HG03103 (cell line): ENCODE data around the gene ESF1.
A peak's percentile ranks its signal among the peaks of the same experiment; 100 is the strongest.

Experiments used
- ATAC-seq: cut with Tn5 transposase; IDR thresholded peaks from one replicate; pipeline ENCODE4 v1.9.1; 2021; ENCODE audit warnings: low read depth; ENCODE audit not compliant: unreplicated experiment

The ESF1 gene, protein sequence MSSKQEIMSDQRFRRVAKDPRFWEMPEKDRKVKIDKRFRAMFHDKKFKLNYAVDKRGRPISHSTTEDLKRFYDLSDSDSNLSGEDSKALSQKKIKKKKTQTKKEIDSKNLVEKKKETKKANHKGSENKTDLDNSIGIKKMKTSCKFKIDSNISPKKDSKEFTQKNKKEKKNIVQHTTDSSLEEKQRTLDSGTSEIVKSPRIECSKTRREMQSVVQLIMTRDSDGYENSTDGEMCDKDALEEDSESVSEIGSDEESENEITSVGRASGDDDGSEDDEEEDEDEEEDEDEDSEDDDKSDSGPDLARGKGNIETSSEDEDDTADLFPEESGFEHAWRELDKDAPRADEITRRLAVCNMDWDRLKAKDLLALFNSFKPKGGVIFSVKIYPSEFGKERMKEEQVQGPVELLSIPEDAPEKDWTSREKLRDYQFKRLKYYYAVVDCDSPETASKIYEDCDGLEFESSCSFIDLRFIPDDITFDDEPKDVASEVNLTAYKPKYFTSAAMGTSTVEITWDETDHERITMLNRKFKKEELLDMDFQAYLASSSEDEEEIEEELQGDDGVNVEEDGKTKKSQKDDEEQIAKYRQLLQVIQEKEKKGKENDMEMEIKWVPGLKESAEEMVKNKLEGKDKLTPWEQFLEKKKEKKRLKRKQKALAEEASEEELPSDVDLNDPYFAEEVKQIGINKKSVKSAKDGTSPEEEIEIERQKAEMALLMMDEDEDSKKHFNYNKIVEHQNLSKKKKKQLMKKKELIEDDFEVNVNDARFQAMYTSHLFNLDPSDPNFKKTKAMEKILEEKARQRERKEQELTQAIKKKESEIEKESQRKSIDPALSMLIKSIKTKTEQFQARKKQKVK

DNA sequence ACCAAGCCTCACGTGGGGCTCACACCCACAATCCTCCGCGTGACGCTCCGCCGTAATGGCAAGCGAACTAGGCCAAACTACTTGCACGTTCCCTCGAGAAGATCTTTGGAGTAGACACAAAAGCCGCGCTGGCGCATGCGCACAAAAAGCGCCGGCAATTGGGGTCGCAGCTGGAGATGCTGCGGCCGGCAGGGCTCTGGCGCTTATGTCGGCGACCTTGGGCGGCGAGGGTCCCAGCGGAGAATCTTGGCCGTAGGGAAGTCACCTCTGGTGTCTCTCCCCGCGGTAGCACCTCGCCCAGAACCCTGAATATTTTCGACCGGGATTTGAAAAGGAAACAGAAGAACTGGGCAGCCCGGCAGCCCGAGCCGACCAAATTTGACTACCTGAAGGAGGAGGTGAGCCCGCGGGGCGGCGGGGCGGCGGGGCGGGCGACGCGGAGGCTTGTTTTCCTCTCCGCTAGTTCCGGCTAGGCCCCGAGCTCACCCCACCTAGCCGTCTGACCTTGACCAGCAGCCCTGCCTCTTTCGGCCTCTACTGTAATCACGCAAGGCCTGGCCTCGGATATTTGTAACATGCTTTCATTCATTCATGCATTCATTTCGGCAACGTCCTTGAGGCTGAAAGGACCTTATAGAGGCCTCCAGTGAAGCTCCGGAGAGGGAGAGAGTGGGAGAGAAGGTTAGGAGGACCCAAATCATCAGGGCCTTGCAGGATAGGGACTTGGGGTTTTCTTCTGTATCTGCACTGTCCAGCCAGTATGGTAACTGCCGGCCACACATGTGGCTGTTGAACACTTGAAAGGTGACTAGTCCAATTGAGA lies at the start of gene ESF1, which contains the start of gene NDUFAF5:
ESF1 (minus strand) TSS at position 27 of the 823 bp plus-strand sequence. CDS start 1,779 bp downstream, outside the sequence.
NDUFAF5 (plus strand) TSS at position 136 of the 823 bp plus-strand sequence; CDS start at position 177, 41 bp downstream.
- ATAC-seq = peak; percentile 90

DNA sequence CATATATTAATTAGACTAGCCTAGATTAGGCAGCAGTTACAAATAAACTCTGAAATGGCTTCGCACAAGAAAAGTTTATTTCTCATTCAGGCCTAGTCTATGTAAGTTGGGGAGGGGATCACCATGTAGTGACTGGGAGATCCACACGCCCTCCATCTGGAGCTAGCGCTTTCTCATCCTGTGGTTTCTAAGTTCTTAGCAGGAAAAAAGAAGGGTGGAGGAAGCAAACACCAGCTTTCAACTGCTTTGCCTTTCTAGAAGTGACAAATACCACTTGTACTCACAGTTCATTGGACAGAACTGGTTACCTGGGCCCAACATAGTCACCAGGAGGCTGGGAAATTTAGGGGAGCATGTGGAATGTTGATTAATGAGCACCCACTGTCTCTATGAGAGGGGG lies 46.8 kb upstream of the ESF1 start:
- no peak for ATAC-seq

DNA sequence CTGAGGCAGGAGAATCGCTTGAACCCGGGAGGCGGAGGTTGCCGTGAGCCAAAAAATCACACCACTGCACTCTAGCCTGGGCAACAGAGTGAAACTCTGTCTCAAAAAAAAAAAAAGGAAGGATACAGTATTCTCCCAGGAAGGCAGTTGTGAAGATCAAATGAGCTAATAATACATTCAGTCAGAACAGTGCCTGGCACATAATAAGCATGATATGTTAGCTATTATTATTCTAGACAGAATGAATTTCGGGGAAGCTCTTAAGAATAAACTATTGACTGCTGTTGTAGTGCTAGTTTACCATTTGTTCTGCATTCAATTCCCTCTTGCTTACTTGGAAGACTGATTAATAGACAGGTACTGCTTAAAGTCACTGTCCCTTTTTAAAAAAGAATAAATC lies 40.7 kb upstream of the ESF1 start:
- no peak for ATAC-seq

DNA sequence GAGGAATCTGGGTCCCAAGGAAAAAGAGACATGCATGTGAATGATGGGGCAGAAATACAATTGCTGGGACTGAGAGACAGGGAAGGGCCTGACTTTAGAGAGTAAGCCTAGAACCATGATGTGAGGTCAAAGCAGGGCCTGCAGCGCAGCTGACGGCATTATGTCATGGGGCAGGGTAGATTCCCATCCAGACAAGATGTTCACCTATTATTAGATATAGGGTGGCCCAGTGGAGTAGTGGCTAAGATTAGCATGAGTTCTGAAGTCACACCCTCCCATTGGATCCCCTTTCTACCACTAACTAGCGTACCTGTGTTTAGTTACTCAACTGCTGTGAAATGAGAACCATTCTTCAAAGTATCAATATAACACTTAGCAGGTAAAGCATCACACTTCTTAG lies 39.7 kb upstream of the ESF1 start:
- no peak for ATAC-seq

DNA sequence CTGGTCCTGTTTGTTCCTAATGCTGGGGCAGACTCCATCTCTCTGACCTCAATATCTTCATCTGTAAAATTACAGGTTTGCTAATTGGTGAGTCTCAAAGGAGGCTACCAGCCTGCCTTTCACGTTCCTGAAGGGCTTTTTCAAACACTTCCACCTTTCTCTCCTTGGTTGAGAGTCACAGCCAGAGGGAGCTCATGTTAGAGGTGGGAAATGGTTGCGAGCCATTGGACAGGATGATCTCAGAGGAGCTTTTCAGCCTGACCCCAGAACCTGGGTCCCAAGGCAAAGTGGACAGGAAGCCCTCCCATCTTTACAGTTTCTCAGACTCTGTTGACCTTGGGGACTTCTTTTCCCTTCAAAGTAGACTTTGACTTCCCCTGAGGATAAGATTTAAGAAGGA lies 37.7 kb upstream of the ESF1 start:
- ATAC-seq = no peak

DNA sequence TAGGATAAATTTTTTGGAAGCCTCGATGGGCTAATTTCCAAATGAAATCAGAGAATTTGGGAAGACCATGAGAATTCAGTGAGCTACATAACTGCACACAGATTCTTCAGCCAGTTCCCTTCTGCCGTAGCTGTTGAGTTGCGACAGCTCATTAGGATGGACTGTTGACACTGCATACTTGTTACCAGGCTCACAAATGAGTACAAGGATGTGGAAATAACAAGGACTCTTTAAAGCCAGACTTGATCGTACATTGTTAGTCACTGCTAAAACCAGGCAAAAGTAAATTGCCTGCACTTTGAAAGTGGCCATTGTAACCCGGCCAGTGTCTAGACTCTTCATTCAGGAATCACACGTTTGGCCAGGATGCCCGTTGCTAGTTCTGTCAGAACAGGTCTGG lies 37.2 kb upstream of the ESF1 start:
- no peak for ATAC-seq

DNA sequence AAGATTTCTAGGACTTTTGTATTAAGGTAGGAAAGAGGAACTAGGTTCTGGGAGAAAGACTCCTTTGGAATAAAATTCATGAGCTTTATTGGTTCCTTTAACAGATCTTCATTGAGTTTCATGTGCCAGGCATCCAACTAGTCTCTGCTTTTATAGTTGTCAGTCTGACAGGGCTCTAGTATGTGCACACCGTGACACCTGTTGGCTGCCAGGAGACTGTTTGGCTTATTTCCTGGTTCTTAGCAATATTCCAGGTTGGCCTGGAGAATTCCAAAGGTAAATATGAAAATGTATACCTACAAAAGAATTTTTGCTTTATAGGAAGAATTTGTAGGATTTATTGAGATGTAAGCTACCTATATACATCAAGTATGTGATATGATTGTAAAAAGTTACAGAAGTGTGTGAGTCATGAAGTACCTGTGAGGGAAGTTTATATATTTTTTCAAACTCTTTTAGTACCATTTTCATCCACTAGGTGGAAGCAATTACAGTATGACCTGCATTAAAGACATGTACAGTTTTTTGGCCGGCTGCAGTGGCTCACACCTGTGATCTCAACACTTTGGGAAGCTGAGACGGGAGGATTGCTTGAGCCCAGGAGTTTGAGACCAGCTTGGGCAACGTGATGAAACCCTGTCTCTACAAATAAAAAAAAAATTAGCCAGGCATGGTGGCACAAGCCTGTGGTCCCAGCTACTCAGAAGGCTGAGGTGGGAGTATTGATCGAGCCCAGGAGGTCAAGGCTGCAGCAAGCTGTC lies 35.3 kb upstream of the ESF1 start:
- ATAC-seq = peak; percentile 84

DNA sequence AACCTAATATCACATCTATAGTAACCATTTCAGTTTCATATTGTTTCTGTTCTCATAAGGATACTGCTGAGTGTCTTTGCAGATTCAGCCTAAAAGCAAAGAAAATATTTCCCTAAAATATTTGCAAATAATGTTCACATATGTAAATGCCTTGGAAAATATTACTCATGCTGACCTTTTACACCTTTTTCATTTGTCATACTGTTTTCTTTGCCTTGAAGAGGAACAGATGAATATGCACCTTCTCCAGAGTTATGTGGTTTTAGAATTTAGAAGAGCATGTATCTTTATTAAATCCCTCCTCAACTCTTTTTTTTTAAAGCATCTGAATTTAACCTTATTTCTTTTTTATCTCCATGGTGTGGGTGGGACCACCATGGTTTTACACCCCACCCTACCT lies 32.6 kb upstream of the ESF1 start:
- no peak for ATAC-seq

DNA sequence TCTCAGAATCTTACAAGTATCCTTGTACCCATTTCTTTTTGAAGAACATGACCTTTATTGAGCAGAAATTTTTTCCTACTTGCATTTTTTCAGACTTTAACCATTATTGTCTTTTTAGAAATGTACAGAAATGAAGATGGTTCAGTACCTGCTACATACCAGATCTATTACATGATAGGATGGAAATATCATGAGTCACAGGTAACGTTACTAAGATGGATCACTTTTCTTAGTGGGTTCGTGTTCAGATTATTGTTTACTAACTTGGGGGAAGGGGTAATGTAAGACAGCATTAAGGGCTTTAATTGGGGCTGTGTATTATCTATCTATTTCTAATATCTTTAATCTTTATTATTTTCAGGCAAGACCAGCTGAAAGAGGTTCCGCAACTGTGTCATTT lies 32.0 kb upstream of the ESF1 start:
- no peak for ATAC-seq

DNA sequence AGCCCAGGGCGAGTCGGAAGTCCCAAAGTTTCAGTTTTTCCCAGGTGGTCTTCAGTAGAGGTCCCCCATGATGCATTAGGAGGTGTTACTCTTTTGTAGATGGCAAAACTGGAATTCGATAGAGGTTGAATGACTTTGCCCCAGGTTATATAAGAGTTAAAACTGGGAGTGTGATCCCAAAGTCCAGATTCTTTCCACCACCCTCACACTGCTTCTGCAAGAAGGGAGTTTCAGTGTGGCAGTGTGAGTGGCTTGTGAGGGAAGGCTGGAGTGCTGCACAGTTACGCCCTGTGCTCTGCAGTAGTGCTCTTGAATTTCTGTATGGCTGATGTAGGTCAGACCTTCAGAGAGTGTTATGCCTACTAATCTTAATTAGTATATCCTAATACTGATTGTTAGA lies 30.0 kb upstream of the ESF1 start:
- ATAC-seq = no peak

DNA sequence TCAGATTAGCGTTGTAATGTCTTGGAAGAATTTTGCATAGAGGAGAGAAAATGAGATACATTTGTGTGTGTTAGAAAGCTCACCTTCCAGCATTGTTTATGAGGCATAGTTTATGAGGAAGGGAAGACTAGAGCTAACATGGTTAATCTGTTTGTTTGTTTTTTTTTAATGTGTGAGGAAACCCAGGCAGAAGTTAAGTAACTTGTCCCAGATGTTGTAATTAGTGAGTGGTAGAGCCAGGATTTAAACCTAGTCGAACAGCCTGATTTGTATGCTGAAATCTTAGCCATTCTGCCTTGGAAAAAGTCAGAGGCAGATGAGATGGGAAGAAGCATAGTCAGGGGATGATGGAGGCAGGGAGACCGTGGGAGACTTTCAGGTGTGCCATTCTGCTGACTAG lies 29.2 kb upstream of the ESF1 start:
- ATAC-seq = no peak

DNA sequence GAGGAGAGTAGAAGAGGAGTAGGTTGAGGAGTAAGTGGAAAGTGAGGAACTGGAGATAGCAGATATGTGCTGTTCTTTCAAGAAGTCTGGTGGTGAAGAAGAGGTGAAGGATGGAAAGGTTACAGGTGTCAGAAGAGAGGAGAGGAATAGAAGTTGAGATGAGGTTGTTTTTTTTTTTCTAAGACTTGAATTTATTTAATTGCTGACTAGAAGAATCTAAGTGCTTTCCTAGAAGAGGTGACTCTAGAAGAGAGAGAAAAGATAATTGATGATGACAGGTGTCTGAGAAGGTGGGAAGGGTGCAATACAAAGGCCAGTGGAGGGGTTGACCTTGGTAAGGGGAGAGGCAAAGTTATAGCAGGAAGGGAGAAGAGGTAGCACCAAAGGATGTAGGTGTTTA lies 25.7 kb upstream of the ESF1 start:
- no peak for ATAC-seq

DNA sequence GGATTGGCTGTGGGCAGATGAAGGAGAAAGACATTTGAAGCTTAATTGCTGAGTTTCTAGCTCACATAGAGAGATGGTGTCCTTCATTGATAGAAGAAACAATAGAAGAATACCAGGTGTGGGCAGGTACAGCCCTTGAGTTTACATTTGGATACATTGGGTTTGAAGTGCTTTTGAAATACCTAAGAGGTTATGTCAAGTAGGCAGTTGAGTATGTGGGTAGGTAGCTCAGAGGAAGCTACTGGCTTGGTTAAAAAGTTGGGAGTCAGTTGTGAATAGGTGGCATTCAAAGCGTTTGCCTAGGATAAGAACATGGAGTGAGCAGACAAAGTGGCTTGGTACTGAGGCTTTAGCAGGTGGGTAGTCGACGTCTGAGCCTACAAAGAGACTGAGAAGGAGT lies 25.1 kb upstream of the ESF1 start:
- ATAC-seq = no peak

DNA sequence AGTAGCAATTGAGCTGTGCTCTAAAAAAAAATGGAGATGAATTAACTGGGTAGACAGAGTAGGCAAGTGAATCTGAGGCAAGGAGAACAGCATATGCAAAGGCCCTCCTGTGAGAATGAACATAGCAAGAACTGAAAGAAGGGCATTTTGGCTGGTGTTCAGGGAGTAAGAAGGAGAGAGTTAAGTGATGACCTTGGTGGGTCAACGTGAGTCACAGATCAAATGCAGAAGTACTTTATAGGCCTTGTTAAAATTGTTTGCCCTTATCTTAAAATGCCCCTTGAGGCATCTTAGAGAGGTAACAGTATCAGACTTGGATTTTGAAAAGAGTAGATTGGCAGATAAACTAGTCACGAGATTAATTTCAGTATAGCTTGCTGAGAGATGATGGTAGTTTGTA lies 24.7 kb upstream of the ESF1 start:
- no peak for ATAC-seq

DNA sequence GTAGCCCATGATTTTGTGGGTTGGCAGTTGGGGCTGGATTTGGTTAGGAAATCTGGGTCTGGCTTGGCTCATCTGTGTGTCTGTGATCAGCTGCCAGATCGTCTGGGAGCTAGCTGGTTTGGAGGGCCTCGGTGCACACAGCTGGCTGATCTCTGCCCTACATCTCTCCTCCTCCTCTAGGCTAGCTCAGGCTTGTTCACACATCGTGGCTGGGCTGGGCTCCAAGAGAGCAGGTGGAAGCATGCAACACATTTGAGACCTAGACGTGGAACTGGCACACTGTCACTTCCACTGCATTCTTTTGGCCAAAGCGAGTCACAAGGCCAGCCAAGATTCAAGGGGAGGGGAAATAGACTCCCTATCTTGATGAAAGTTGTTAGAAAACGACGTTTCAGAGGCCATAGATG lies 16.0 kb upstream of the ESF1 start:
- no peak for ATAC-seq

DNA sequence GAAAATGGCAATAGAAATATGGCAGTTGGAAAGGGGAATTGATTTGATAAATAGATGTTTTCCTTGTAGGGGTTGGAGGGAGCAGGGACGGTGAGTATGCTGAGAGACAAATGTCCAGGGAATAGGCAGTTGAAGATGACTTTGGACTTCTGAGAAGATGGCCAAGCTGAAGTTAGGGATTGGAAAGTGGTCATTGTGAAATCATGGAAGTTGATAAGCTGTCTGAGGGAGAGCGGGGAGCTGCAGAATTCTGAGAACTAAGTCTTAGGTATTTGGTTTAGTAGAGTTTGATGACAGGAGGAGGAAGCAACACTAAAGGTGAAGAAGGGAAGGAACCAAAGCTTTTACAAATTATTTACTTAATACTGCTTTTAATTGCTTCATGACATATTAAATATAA lies 15.3 kb upstream of the ESF1 start:
- no peak for ATAC-seq

DNA sequence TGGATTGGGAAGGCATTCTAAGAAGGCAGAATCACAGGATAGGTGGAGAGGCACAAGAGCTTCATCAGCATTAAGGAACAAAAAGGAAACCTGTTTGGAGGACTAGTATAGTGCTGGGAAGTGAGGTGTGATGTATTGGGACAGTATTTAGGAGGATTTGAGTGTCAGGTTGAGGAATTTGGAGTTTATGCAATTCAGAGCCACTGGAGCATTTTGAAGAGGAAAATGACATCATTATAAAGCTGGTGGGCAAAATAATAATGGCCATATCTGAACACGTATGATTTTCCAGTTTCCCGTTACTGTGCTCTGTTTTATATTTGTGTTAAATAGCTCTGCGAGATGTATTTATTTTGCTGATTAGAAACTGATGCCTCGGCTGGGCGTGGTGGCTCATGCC lies 14.3 kb upstream of the ESF1 start:
- ATAC-seq = no peak

DNA sequence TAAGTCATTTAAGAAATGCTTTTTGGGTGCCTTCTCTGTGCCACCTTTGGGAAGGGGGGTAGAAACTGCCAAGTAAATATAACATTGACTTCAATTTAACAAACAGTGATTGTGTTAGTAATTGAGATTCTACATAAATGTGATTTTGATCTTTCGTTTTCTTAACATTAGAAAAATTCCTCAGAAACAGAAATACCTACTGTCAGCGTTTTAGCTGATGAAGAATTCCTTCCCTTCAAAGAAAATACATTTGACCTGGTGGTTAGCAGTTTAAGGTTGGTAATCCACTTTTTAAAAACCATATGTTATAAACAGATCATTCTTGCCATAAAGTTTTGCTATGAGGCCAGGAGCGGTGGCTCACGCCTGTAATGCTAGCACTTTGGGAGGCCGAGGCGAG lies 9.9 kb upstream of the ESF1 start:
- no peak for ATAC-seq

DNA sequence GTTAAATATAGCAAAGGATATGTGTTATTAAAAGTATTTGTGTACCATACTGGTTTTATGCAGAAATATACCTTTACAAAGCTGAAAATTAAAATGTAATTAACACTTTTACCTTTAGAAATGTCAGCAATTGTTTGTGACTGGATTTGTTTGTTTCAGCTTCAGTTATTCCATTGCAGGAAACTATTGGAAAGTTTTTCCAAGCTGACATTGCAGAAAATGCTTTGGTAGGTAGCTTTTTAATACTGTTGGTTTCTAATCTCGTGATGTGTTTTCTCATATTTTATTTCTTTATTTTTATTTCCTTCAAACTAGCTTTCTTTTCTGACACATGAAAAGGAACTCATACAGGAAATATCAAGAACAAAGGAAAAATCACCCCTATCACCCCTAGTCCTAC lies 8.3 kb upstream of the ESF1 start:
- ATAC-seq = no peak
